HepG2 (cell line): Measurements from ENCODE around the gene TMEM256. TPM values are rescaled to one million over a fixed set of nuclear protein-coding genes. Genes with fewer than 3 reads are reported as not detected.

Experiments
- CENPT ChIP-seq: sonication (generic); formaldehyde crosslinking; IDR thresholded peaks from 2 replicates; pipeline ENCODE4 v1.8.0; 2022; ENCODE audit warnings: low read depth, mild to moderate bottlenecking, moderate library complexity, missing genetic modification reagents
- CREM ChIP-seq, 2 experiments: sonication (generic) in 1 of 2; formaldehyde crosslinking in 1 of 2; IDR thresholded peaks; 2 replicates each; pipeline versions ENCODE4 v1.4.0 to v1.6.1; 2016 to 2020; ENCODE audit warnings: antibody characterized with exemption in 1 of 2, mild to moderate bottlenecking in 1 of 2, missing genetic modification reagents in 1 of 2
- GTF2F1 ChIP-seq: fragments of 150-350 bp; IDR thresholded peaks from 2 replicates; pipeline ENCODE4 v1.6.1; 2014; ENCODE audit warnings: low read length
- HCFC1 ChIP-seq: fragments of 150-350 bp; IDR thresholded peaks from 2 replicates; pipeline ENCODE4 v1.6.1; 2014; ENCODE audit warnings: low read depth, low read length
- NR1H2 ChIP-seq: sonication (generic); formaldehyde crosslinking; IDR thresholded peaks from 2 replicates; pipeline ENCODE4 v1.8.1; 2022; ENCODE audit warnings: low read depth, missing genetic modification reagents, borderline replicate concordance
- RAD21 ChIP-seq: fragments of 450-650 bp; formaldehyde crosslinking; IDR thresholded peaks from 2 replicates; pipeline ENCODE4 v1.5.0; 2020; ENCODE audit warnings: mild to moderate bottlenecking
- RFX3 ChIP-seq: IDR thresholded peaks from 2 replicates; pipeline ENCODE4 v1.6.1; 2016; ENCODE audit warnings: missing biosample characterization, missing genetic modification reagents
- RFXANK ChIP-seq: IDR thresholded peaks from 2 replicates; pipeline ENCODE4 v1.6.1; 2016
- TCF7L2 ChIP-seq: IDR thresholded peaks from 2 replicates; pipeline ENCODE4 v1.6.1; 2011; ENCODE audit warnings: mild to moderate bottlenecking, low read depth, low read length, moderate library complexity
- ZFAT ChIP-seq: sonication (generic); formaldehyde crosslinking; conservative IDR thresholded peaks from 2 replicates; pipeline ENCODE4 v1.8.1; 2023; ENCODE audit warnings: missing genetic modification reagents, inconsistent platforms
- ZKSCAN5 ChIP-seq: sonication (generic); formaldehyde crosslinking; IDR thresholded peaks from 2 replicates; pipeline ENCODE4 v1.5.1; 2020; ENCODE audit warnings: mild to moderate bottlenecking, missing genetic modification reagents
- ZNF138 ChIP-seq: sonication (generic); formaldehyde crosslinking; IDR thresholded peaks from 2 replicates; pipeline ENCODE4 v1.5.0; 2020; ENCODE audit warnings: mild to moderate bottlenecking, low read depth, missing genetic modification reagents
- ZNF263 ChIP-seq: sonication (generic); formaldehyde crosslinking; IDR thresholded peaks from 2 replicates; pipeline ENCODE4 v1.4.0; 2020; ENCODE audit warnings: missing genetic modification reagents
- ZNF709 ChIP-seq: sonication (generic); formaldehyde crosslinking; IDR thresholded peaks from 2 replicates; pipeline ENCODE4 v1.5.0; 2020; ENCODE audit warnings: mild to moderate bottlenecking, missing genetic modification reagents
- ZNF776 ChIP-seq: sonication (generic); formaldehyde crosslinking; IDR thresholded peaks from 2 replicates; pipeline ENCODE4 v1.4.0; 2020; ENCODE audit warnings: mild to moderate bottlenecking, missing genetic modification reagents
- ZNF780A ChIP-seq: sonication (generic); formaldehyde crosslinking; IDR thresholded peaks from 2 replicates; pipeline ENCODE4 v1.8.0; 2022; ENCODE audit warnings: mild to moderate bottlenecking, missing genetic modification reagents, moderate library complexity
- ZNF883 ChIP-seq: sonication (generic); formaldehyde crosslinking; IDR thresholded peaks from 2 replicates; pipeline ENCODE4 v1.5.1; 2020; ENCODE audit warnings: mild to moderate bottlenecking, missing genetic modification reagents; ENCODE audit errors: not compliant biosample characterization
- ZNF891 ChIP-seq: sonication (generic); formaldehyde crosslinking; IDR thresholded peaks from 2 replicates; pipeline ENCODE4 v1.5.0; 2020; ENCODE audit warnings: mild to moderate bottlenecking, missing genetic modification reagents
- polyA plus RNA-seq, 8 experiments: library from polyadenylated mRNA; depleted of rRNA in 3 of 8; stranded (reverse) in 7 of 8; unstranded in 1 of 8; fragments of >200 nt; fragmentation: Illumina TruSeq in 4 of 8; extraction: Trizol in 4 of 8; gene quantifications; 2 replicates each; pipeline versions ENCODE4 v1.2.1 to v1.2.3, GENCODE V29; 2011 to 2016; ENCODE audit warnings: low read depth in 4 of 8, missing spikeins in 1 of 8, mixed read lengths in 1 of 8; ENCODE audit not compliant: insufficient read depth in 1 of 8
- total RNA-seq, 5 experiments: library from RNA; depleted of rRNA; stranded (reverse); fragments of >200 nt; fragmentation: Illumina TruSeq; extraction: Trizol; gene quantifications; 2 replicates each; pipeline ENCODE4 v1.2.3, GENCODE V29; 2016; ENCODE audit warnings: low read depth in 1 of 5
- TF ChIP-seq, protein P1 (sequence below): sonication (generic); formaldehyde crosslinking; IDR thresholded peaks from 2 replicates; pipeline ENCODE4 v1.8.1; 2023; ENCODE audit warnings: missing genetic modification reagents, inconsistent platforms, borderline replicate concordance
- TF ChIP-seq, protein P2 (sequence below): sonication (generic); formaldehyde crosslinking; conservative IDR thresholded peaks from 2 replicates; pipeline ENCODE4 v1.8.0; 2022; ENCODE audit warnings: mild to moderate bottlenecking, moderate library complexity, missing genetic modification reagents
- TF ChIP-seq, protein P3 (sequence below): sonication (generic); formaldehyde crosslinking; IDR thresholded peaks from 2 replicates; pipeline ENCODE4 v1.4.0; 2020; ENCODE audit warnings: missing genetic modification reagents
- TF ChIP-seq, protein P4 (sequence below): IDR thresholded peaks from 2 replicates; pipeline ENCODE4 v1.6.1; 2012; ENCODE audit warnings: inconsistent platforms
- TF ChIP-seq, protein P5 (sequence below): sonication (generic); formaldehyde crosslinking; IDR thresholded peaks from 2 replicates; pipeline ENCODE4 v1.4.0; 2020; ENCODE audit warnings: missing genetic modification reagents, borderline replicate concordance

TMEM256 gene
- total and polyA plus RNA-seq, 2 of the 13 experiments (the other 11 are each of a cell fraction or from before 2014, with no cell fraction given): 231 to 252 TPM

DNA sequence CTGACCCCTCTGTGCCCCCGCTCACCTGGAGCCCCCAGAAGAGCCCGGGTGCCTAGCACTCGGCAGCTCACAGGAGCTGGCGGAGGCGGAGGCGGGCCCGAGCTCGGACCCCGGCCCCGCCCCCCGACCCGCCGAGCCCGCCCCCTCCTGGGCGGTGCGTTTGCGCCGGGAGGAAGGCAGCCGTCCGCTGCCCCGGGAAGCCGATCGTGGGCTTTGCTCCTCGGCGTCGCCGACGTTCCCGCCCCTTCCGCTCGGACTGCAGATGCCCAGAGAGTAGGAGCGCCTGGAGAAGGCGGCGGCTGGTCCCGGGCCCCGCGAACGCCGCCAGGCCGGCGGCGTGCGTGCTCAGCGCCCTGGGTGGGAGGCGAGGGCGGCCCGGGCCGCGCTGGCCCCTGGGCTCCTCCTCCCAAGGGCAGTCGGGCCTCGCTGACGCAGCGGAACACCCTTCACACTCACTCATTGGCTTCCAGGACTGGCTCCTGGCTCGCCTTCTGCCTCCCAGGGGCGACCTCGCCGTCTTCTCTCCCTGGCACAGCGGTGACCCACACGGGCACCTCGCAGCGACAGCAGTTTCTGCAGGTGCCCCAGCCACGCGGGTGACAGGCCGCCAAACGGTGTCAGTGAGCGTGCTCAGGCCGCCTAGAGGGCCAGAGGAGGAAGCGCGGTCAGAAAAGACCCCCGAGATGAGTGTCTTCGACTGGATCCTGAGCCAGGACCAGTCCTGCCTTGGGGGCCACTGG is 9.3 kb downstream of the TMEM256 start, which contains the start of gene PLSCR3 (continued):
- TF ChIP-seq, protein P1, sequence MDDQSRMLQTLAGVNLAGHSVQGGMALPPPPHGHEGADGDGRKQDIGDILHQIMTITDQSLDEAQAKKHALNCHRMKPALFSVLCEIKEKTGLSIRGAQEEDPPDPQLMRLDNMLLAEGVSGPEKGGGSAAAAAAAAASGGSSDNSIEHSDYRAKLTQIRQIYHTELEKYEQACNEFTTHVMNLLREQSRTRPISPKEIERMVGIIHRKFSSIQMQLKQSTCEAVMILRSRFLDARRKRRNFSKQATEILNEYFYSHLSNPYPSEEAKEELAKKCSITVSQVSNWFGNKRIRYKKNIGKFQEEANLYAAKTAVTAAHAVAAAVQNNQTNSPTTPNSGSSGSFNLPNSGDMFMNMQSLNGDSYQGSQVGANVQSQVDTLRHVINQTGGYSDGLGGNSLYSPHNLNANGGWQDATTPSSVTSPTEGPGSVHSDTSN (CRISPR knock-in tag): no peak
- peak; percentile 77 for TF ChIP-seq ZNF883
- no peak; the same call in 1 of the 2 replicates for TF ChIP-seq ZNF891
- TF ChIP-seq, protein P2, sequence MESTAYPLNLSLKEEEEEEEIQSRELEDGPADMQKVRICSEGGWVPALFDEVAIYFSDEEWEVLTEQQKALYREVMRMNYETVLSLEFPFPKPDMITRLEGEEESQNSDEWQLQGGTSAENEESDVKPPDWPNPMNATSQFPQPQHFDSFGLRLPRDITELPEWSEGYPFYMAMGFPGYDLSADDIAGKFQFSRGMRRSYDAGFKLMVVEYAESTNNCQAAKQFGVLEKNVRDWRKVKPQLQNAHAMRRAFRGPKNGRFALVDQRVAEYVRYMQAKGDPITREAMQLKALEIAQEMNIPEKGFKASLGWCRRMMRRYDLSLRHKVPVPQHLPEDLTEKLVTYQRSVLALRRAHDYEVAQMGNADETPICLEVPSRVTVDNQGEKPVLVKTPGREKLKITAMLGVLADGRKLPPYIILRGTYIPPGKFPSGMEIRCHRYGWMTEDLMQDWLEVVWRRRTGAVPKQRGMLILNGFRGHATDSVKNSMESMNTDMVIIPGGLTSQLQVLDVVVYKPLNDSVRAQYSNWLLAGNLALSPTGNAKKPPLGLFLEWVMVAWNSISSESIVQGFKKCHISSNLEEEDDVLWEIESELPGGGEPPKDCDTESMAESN (CRISPR knock-in tag): peak; percentile 85
- TF ChIP-seq ZKSCAN5: no peak
- no peak for TF ChIP-seq CREM (IDR thresholded peaks at IDR 0.05)
- no peak for TF ChIP-seq CREM (CRISPR knock-in tag; IDR thresholded peaks at IDR 0.05)
- TF ChIP-seq, protein P3, sequence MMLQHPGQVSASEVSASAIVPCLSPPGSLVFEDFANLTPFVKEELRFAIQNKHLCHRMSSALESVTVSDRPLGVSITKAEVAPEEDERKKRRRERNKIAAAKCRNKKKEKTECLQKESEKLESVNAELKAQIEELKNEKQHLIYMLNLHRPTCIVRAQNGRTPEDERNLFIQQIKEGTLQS (CRISPR knock-in tag): no peak
- no peak for TF ChIP-seq TCF7L2
- peak; percentile 32; the same call in 1 of the 2 replicates for TF ChIP-seq ZNF263
- TF ChIP-seq, protein P4, sequence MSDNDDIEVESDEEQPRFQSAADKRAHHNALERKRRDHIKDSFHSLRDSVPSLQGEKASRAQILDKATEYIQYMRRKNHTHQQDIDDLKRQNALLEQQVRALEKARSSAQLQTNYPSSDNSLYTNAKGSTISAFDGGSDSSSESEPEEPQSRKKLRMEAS: peak; percentile 77
- TF ChIP-seq GTF2F1: no peak
- no peak for TF ChIP-seq ZNF780A (CRISPR knock-in tag)
- TF ChIP-seq ZNF138: no peak
- TF ChIP-seq, protein P5, sequence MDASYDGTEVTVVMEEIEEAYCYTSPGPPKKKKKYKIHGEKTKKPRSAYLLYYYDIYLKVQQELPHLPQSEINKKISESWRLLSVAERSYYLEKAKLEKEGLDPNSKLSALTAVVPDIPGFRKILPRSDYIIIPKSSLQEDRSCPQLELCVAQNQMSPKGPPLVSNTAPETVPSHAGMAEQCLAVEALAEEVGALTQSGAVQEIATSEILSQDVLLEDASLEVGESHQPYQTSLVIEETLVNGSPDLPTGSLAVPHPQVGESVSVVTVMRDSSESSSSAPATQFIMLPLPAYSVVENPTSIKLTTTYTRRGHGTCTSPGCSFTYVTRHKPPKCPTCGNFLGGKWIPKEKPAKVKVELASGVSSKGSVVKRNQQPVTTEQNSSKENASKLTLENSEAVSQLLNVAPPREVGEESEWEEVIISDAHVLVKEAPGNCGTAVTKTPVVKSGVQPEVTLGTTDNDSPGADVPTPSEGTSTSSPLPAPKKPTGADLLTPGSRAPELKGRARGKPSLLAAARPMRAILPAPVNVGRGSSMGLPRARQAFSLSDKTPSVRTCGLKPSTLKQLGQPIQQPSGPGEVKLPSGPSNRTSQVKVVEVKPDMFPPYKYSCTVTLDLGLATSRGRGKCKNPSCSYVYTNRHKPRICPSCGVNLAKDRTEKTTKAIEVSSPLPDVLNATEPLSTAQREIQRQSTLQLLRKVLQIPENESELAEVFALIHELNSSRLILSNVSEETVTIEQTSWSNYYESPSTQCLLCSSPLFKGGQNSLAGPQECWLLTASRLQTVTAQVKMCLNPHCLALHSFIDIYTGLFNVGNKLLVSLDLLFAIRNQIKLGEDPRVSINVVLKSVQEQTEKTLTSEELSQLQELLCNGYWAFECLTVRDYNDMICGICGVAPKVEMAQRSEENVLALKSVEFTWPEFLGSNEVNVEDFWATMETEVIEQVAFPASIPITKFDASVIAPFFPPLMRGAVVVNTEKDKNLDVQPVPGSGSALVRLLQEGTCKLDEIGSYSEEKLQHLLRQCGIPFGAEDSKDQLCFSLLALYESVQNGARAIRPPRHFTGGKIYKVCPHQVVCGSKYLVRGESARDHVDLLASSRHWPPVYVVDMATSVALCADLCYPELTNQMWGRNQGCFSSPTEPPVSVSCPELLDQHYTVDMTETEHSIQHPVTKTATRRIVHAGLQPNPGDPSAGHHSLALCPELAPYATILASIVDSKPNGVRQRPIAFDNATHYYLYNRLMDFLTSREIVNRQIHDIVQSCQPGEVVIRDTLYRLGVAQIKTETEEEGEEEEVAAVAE: no peak
- no peak for TF ChIP-seq NR1H2 (CRISPR knock-in tag)
- TF ChIP-seq ZNF776 (CRISPR knock-in tag): peak; percentile 38; the same call in 1 of the 2 replicates
- peak; percentile 43; the same call in 1 of the 2 replicates for TF ChIP-seq RAD21 (CRISPR knock-in tag)
- peak; percentile 87 for TF ChIP-seq CENPT (CRISPR knock-in tag)
- no peak for TF ChIP-seq ZFAT (CRISPR knock-in tag)
- no peak for TF ChIP-seq RFX3 (CRISPR knock-in tag)
- TF ChIP-seq HCFC1: no peak
- TF ChIP-seq ZNF709 (CRISPR knock-in tag): 0 out of 2 replicates have a peak, but pooled peaks have one; percentile 49
- no peak for TF ChIP-seq RFXANK (CRISPR knock-in tag)
